ENCODE results near the gene PF4V1. TPM values are rescaled to one million over a fixed set of nuclear protein-coding genes. Genes with fewer than 3 reads are reported as not detected.

The PF4V1 gene
- total and polyA plus RNA-seq, 9 of the 15 experiments (the other 6 are each of a cell fraction or from before 2014, with no cell fraction given): not detected

- Histone ChIP-seq H4K20me1 (replicated peaks; ENCODE audit: control insufficient read depth, insufficient read depth, low read length) (no peaks in the 10 kb centered on the region), H3K9ac (ENCODE audit: insufficient read depth in 1 of 2, low read depth in 2 of 2, low read length in 2 of 2) (no peak overlapping the region), H3K9me1 (ENCODE audit: control insufficient read depth, insufficient read depth, low read length) (no peaks in the 10 kb centered on the region), H3K4me3 (no peak overlapping the region), H3K36me3 (ENCODE audit: control insufficient read depth, insufficient read depth, low read length) (no peaks in the 10 kb centered on the region), H3K4me1 (replicated peaks in 1 of 2; ENCODE audit: control insufficient read depth in 2 of 2, insufficient read depth in 2 of 2, low read length in 2 of 2) (peaks cover 9 to 11% of the 10 kb centered on the region in 2 experiments; a peak in 4 of 5 replicates), H3K27ac (ENCODE audit: extremely low read depth, low read depth, low read length) (no peak overlapping the region), H3K9me3 (replicated peaks; ENCODE audit: control insufficient read depth, insufficient read depth, low read depth, low read length) (no peaks in the 10 kb centered on the region), H3K4me2 (ENCODE audit: insufficient read depth, low read length) (no peak overlapping the region), H3K27me3 (ENCODE audit: control insufficient read depth in 2 of 2, insufficient read depth in 2 of 2, low read length in 2 of 2) (no peaks in the 10 kb centered on the region), H2AFZ (ENCODE audit: low read depth, low read length) (no peak overlapping the region), H3K79me2 (ENCODE audit: control insufficient read depth, insufficient read depth, low read length) (no peaks in the 10 kb centered on the region)
- in situ Hi-C loops (cut with MboI) (loop anchor here (10.0 kb wide), 1 partner anchor 265 kb away; no protein-coding TSS in a partner anchor), intact Hi-C loops (cut with micrococcal nuclease) (no loop called here)
- BruUV-seq (replicated peaks): TSS peak; percentile 29
- 58% methylated on average over 2 of the region's 3 CpGs for WGBS (ENCODE audit: insufficient coverage, low coverage, missing lambda C conversion rate)
- ChIA-PET CTCF (ENCODE audit: low intra/inter-chr PET ratio) (interaction anchor here (0.6 kb wide), 1 partner anchor 466 kb away, joined by 3 read pairs; no protein-coding TSS in a partner anchor), POLR2A (interaction anchor here (0.5 to 0.6 kb wide), 2 partner anchors 38 to 236 kb away, joined by 3 read pairs; no protein-coding TSS in a partner anchor)
- FAIRE-seq: peak; percentile 65
- DNase-seq (ENCODE audit: extremely low read depth in 1 of 4, low spot score in 3 of 4): no peak
- TF ChIP-seq PHTF2 (CRISPR knock-in tag; IDR thresholded peaks at IDR 0.05) (no peak), MCM5 (IDR thresholded peaks at IDR 0.05; ENCODE audit: low read depth) (no peak), CEBPB (tag; IDR thresholded peaks at IDR 0.05) (peak; percentile 79), ZNF592 (IDR thresholded peaks at IDR 0.05) (no peak), ZNF384 (IDR thresholded peaks at IDR 0.05; ENCODE audit: low read depth, low read length) (no peak), ZNF282 (CRISPR knock-in tag; IDR thresholded peaks at IDR 0.05) (no peak), MAFG (tag; conservative IDR thresholded peaks at IDR 0.05) (no peak), CEBPG (CRISPR knock-in tag; IDR thresholded peaks at IDR 0.05) (peak; percentile 33; the same call in 1 of the 2 replicates), CEBPG (tag; conservative IDR thresholded peaks at IDR 0.05 in 1 of 2, IDR thresholded peaks at IDR 0.05 in 1 of 2) (peak; percentile 37 to 61; a peak in 3 of 4 replicates), ZKSCAN1 (IDR thresholded peaks at IDR 0.05; ENCODE audit: low read depth, low read length) (no peak)
- TF ChIP-seq, protein P1, sequence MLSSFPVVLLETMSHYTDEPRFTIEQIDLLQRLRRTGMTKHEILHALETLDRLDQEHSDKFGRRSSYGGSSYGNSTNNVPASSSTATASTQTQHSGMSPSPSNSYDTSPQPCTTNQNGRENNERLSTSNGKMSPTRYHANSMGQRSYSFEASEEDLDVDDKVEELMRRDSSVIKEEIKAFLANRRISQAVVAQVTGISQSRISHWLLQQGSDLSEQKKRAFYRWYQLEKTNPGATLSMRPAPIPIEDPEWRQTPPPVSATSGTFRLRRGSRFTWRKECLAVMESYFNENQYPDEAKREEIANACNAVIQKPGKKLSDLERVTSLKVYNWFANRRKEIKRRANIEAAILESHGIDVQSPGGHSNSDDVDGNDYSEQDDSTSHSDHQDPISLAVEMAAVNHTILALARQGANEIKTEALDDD (IDR thresholded peaks at IDR 0.05): no peak
- ATAC-seq: no peak
These were observed 17.2 kb downstream of the PF4V1 start for GRCh38 chr4:73870260-73870659.
